Muscle of leg (tissue), 9 donors: Measurements from ENCODE around the gene KRTAP12-2. TPM values are rescaled to one million over a fixed set of nuclear protein-coding genes. Genes with fewer than 3 reads are reported as not detected.

Source experiments
- polyA plus RNA-seq, 8 donors: library from polyadenylated mRNA; unstranded; fragments of 120-200 nt; gene quantifications; one replicate each; pipeline versions ENCODE4 v1.2.1 to v1.2.3, GENCODE V29; 2013; ENCODE audit warnings: inconsistent platforms in 1 of 8, low replicate concordance in 1 of 8; ENCODE audit not compliant: insufficient read length in 8 of 8, insufficient read depth in 1 of 8
- total RNA-seq: library from RNA; stranded (reverse); fragments of 120-200 nt; gene quantifications from one replicate; pipeline ENCODE4 v1.2.4, GENCODE V29; 2013

Gene KRTAP12-2
- total and polyA plus RNA-seq, 9 donors = not detected

Other genes with a start within 250 kb of the KRTAP12-2 start
- 0.98 TPM for gene LRRC3, start 211.4 kb downstream of the KRTAP12-2 start, total RNA-seq
- 1 to 10 TPM; 2.2 to 4.2 (median 2.5) TPM for gene LRRC3, start 211.4 kb downstream of the KRTAP12-2 start, polyA plus RNA-seq
- gene KRTAP10-1, start 126.7 kb downstream of the KRTAP12-2 start, total RNA-seq = not detected
- not detected for gene KRTAP10-1, start 126.7 kb downstream of the KRTAP12-2 start, polyA plus RNA-seq
- not detected for gene KRTAP10-2, start 115.4 kb downstream of the KRTAP12-2 start, total RNA-seq
- gene KRTAP10-2, start 115.4 kb downstream of the KRTAP12-2 start, polyA plus RNA-seq = not detected
- not detected for gene KRTAP10-3, start 108.1 kb downstream of the KRTAP12-2 start, total RNA-seq
- gene KRTAP10-3, start 108.1 kb downstream of the KRTAP12-2 start, polyA plus RNA-seq = not detected
- not detected for gene KRTAP10-4, start 93.2 kb downstream of the KRTAP12-2 start, total RNA-seq
- gene KRTAP10-4, start 93.2 kb downstream of the KRTAP12-2 start, polyA plus RNA-seq = not detected
- gene KRTAP10-5, start 86.3 kb downstream of the KRTAP12-2 start, total RNA-seq = not detected
- not detected for gene KRTAP10-5, start 86.3 kb downstream of the KRTAP12-2 start, polyA plus RNA-seq
- not detected for gene KRTAP10-6, start 74.4 kb downstream of the KRTAP12-2 start, total RNA-seq
- gene KRTAP10-6, start 74.4 kb downstream of the KRTAP12-2 start, polyA plus RNA-seq = not detected
- gene KRTAP10-7, start 66.3 kb downstream of the KRTAP12-2 start, total RNA-seq = not detected
- gene KRTAP10-7, start 66.3 kb downstream of the KRTAP12-2 start, polyA plus RNA-seq = not detected
- gene KRTAP10-8, start 54.8 kb downstream of the KRTAP12-2 start, total RNA-seq = not detected
- not detected for gene KRTAP10-8, start 54.8 kb downstream of the KRTAP12-2 start, polyA plus RNA-seq
- gene KRTAP10-9, start 39.8 kb downstream of the KRTAP12-2 start, total RNA-seq = not detected
- not detected for gene KRTAP10-9, start 39.8 kb downstream of the KRTAP12-2 start, polyA plus RNA-seq
- not detected for gene KRTAP10-10, start 29.6 kb downstream of the KRTAP12-2 start, total RNA-seq
- not detected for gene KRTAP10-10, start 29.6 kb downstream of the KRTAP12-2 start, polyA plus RNA-seq
- gene KRTAP10-11, start 20.5 kb downstream of the KRTAP12-2 start, total RNA-seq = not detected
- gene KRTAP10-11, start 20.5 kb downstream of the KRTAP12-2 start, polyA plus RNA-seq = not detected
- not detected for gene KRTAP12-4, start 12.3 kb downstream of the KRTAP12-2 start, total RNA-seq
- gene KRTAP12-4, start 12.3 kb downstream of the KRTAP12-2 start, polyA plus RNA-seq = not detected
- not detected for gene KRTAP12-3, start 9.0 kb downstream of the KRTAP12-2 start, total RNA-seq
- not detected for gene KRTAP12-3, start 9.0 kb downstream of the KRTAP12-2 start, polyA plus RNA-seq
- gene KRTAP12-1, start 15.2 kb upstream of the KRTAP12-2 start, total RNA-seq = not detected
- gene KRTAP12-1, start 15.2 kb upstream of the KRTAP12-2 start, polyA plus RNA-seq = not detected
- gene KRTAP10-12, start 30.2 kb upstream of the KRTAP12-2 start, total RNA-seq = not detected
- not detected for gene KRTAP10-12, start 30.2 kb upstream of the KRTAP12-2 start, polyA plus RNA-seq
- 0.04 TPM for gene TSPEAR, start 44.6 kb upstream of the KRTAP12-2 start, total RNA-seq
- 1 to 10 TPM in 1 of 8 donors, under 1 TPM in 5, not detected in 2; 0.07 to 1.5 (median 0.10) TPM for gene TSPEAR, start 44.6 kb upstream of the KRTAP12-2 start, polyA plus RNA-seq
- gene UBE2G2, start 134.9 kb upstream of the KRTAP12-2 start, total RNA-seq = 45.9 TPM
- gene UBE2G2, start 134.9 kb upstream of the KRTAP12-2 start, polyA plus RNA-seq = 100 to 1,000 TPM in 1 of 8 donors, 10 to 100 TPM in 7; 55.6 to 106 (median 70.5) TPM
- 51.7 TPM for gene SUMO3, start 151.1 kb upstream of the KRTAP12-2 start, total RNA-seq
- gene SUMO3, start 151.1 kb upstream of the KRTAP12-2 start, polyA plus RNA-seq = 10 to 100 TPM; 63.1 to 82.5 (median 72.9) TPM
- gene PTTG1IP, start 206.8 kb upstream of the KRTAP12-2 start, total RNA-seq = 127 TPM
- 100 to 1,000 TPM; 126 to 149 (median 138) TPM for gene PTTG1IP, start 206.8 kb upstream of the KRTAP12-2 start, polyA plus RNA-seq